Neural progenitor cell (in vitro differentiated cells): ENCODE measurements around the gene ALDH1L1. TPM values are rescaled to one million over a fixed set of nuclear protein-coding genes. Genes with fewer than 3 reads are reported as not detected.

Experiments
- DNase-seq: peaks from one replicate; pipeline ENCODE4 v3.0.0-alpha.2; 2016; ENCODE audit warnings: low spot score
- H2AFZ ChIP-seq: fragments of 200-600 bp; sonication (generic); replicated peaks from 2 replicates; pipeline ENCODE4 v1.6.1; 2016; ENCODE audit warnings: antibody characterized with exemption
- H3F3A ChIP-seq: fragments of 200-600 bp; sonication (generic); 2 replicates; pipeline ENCODE4 v1.6.1; 2016; ENCODE audit warnings: antibody characterized with exemption, low read depth
- H3K27ac ChIP-seq: fragments of 200-600 bp; sonication (generic); 2 replicates; pipeline ENCODE4 v1.5.1; 2016; ENCODE audit warnings: mild to moderate bottlenecking
- H3K27me3 ChIP-seq: fragments of 200-600 bp; sonication (generic); 2 replicates; pipeline ENCODE4 v1.6.1; 2016; ENCODE audit warnings: mild to moderate bottlenecking, moderate library complexity
- H3K36me3 ChIP-seq: fragments of 200-600 bp; sonication (generic); 2 replicates; pipeline ENCODE4 v1.5.1; 2016
- H3K4me1 ChIP-seq: fragments of 200-600 bp; sonication (generic); 2 replicates; pipeline ENCODE4 v1.6.1; 2016; ENCODE audit warnings: mixed run types
- H3K4me2 ChIP-seq: fragments of 200-600 bp; sonication (generic); 2 replicates; pipeline ENCODE4 v1.6.1; 2016
- H3K4me3 ChIP-seq: fragments of 200-600 bp; sonication (generic); 2 replicates; pipeline ENCODE4 v1.5.1; 2016
- H3K79me2 ChIP-seq: fragments of 200-600 bp; sonication (generic); 2 replicates; pipeline ENCODE4 v1.6.1; 2016; ENCODE audit warnings: low read depth
- H3K9ac ChIP-seq: fragments of 200-600 bp; sonication (generic); 2 replicates; pipeline ENCODE4 v1.6.1; 2016
- H3K9me3 ChIP-seq: fragments of 200-600 bp; sonication (generic); 2 replicates; pipeline ENCODE4 v1.5.1; 2016; ENCODE audit warnings: low read depth
- H4K20me1 ChIP-seq: fragments of 200-600 bp; sonication (generic); 2 replicates; pipeline ENCODE4 v1.6.1; 2016; ENCODE audit warnings: low read depth
- H3K27ac Mint-ChIP-seq: 3 replicates; pipeline ENCODE4 v1.8.0; 2021; ENCODE audit warnings: mixed read lengths
- H3K27me3 Mint-ChIP-seq: 2 replicates; pipeline ENCODE4 v1.8.0; 2022; ENCODE audit warnings: low read depth, mild to moderate bottlenecking, inconsistent platforms, moderate library complexity, mixed read lengths; ENCODE audit not compliant: insufficient read depth
- H3K36me3 Mint-ChIP-seq: 3 replicates; pipeline ENCODE4 v1.8.0; 2021; ENCODE audit warnings: mixed read lengths
- H3K4me1 Mint-ChIP-seq: 3 replicates; pipeline ENCODE4 v1.8.0; 2021; ENCODE audit warnings: mixed read lengths
- H3K4me3 Mint-ChIP-seq: 3 replicates; pipeline ENCODE4 v1.8.0; 2021; ENCODE audit warnings: mild to moderate bottlenecking, moderate library complexity, mixed read lengths
- H3K9me3 Mint-ChIP-seq: 3 replicates; pipeline ENCODE4 v1.8.0; 2020; ENCODE audit warnings: mixed read lengths
- EZH2 ChIP-seq: fragments of 200-600 bp; sonication (generic); IDR thresholded peaks from 2 replicates; pipeline ENCODE4 v1.6.1; 2017; ENCODE audit warnings: antibody characterized with exemption, mild to moderate bottlenecking, moderate library complexity
- EZH2phosphoT487 ChIP-seq: fragments of 200-600 bp; sonication (generic); IDR thresholded peaks from 2 replicates; pipeline ENCODE4 v1.6.1; 2017; ENCODE audit warnings: antibody characterized with exemption
- total RNA-seq: library from RNA; depleted of rRNA; stranded (reverse); fragments of >200 nt; gene quantifications from 2 replicates; pipeline ENCODE4 v1.2.3, GENCODE V29; 2015; ENCODE audit warnings: low replicate concordance
- TF ChIP-seq, protein P1 (sequence below): fragments of 200-600 bp; sonication (generic); IDR thresholded peaks from 2 replicates; pipeline ENCODE4 v1.5.1; 2017; ENCODE audit warnings: antibody characterized with exemption, mild to moderate bottlenecking

The ALDH1L1 gene
- total RNA-seq, 1 donor from 2014 or later, result 0.60 TPM

DNA sequence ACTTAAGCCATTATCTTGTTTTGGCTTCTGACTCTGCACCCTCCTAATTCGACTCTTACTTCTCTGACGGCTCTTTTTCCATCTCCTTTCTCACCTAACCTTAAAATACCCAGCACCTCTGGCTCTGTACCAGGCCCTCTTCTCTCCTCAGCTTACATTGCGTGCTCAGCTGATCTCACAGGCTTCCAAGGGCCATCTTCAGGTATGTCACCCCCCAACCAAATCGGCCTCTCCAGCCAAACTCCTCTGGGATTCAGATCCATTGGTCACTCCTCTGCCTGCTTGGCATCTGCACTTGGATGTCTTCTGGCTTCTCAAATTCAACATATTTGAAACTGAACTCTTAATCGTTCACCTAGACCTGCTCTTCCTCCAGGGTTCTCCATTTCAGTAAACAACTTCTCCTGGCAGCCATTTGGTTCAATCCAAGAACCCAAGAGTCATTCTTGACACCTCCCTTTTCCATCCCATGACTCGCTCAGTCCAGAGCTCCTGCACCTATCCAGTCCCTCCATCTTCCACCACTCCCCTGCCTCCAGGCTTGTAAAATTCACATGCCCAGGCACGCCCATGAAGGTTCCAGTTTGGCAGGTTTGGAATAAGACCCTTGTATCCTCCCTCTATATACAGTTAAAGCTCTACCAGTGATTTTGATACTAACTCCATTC lies 61.2 kb downstream of the ALDH1L1 start:
- no peaks in the 10 kb centered on the region for H3F3A ChIP-seq
- no peaks in the 10 kb centered on the region for H3K9me3 ChIP-seq
- no peaks in the 10 kb centered on the region for H3K27me3 ChIP-seq
- no peak for DNase-seq
- H3K79me2 ChIP-seq, result no peaks in the 10 kb centered on the region
- H3K4me2 ChIP-seq, result no peak overlapping the region
- H3K9ac ChIP-seq, result no peak overlapping the region
- no peak overlapping the region for H3K27ac ChIP-seq
- peaks cover 2% of the 10 kb centered on the region for H3K4me1 ChIP-seq
- Mint-ChIP-seq H3K9me3 (no peaks in the 10 kb centered on the region), H3K27ac (no peak overlapping the region), H3K36me3 (no peaks in the 10 kb centered on the region), H3K27me3 (peaks cover 6% of the 10 kb centered on the region), H3K4me3 (no peak overlapping the region), H3K4me1 (peaks cover 2% of the 10 kb centered on the region)
- H2AFZ ChIP-seq, result no peak overlapping the region
- no peaks in the 10 kb centered on the region for H4K20me1 ChIP-seq
- TF ChIP-seq EZH2phosphoT487 (no peak), EZH2 (no peak)
- TF ChIP-seq, protein P1, sequence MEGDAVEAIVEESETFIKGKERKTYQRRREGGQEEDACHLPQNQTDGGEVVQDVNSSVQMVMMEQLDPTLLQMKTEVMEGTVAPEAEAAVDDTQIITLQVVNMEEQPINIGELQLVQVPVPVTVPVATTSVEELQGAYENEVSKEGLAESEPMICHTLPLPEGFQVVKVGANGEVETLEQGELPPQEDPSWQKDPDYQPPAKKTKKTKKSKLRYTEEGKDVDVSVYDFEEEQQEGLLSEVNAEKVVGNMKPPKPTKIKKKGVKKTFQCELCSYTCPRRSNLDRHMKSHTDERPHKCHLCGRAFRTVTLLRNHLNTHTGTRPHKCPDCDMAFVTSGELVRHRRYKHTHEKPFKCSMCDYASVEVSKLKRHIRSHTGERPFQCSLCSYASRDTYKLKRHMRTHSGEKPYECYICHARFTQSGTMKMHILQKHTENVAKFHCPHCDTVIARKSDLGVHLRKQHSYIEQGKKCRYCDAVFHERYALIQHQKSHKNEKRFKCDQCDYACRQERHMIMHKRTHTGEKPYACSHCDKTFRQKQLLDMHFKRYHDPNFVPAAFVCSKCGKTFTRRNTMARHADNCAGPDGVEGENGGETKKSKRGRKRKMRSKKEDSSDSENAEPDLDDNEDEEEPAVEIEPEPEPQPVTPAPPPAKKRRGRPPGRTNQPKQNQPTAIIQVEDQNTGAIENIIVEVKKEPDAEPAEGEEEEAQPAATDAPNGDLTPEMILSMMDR, result no peak
- H3K4me3 ChIP-seq, result no peak overlapping the region
- H3K36me3 ChIP-seq, result no peaks in the 10 kb centered on the region

DNA sequence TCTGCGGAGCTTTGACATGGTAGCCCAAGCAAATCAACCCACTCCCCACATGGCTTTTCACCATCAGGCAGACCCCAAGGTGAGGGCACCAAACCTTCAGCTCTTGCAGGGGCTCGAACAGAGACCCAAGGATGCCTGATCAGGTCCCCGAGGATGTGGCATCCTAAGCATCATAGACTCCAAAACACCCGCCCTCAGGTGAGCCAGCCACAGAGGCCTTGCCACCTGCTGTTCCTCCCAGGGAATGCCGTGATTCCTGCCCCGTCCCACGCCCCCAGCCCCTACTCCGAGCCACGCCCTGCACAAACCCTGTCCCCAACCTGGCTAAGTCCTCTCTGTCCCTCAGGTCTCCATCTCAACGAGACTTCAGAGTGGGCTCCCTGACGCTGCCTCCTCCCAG lies 61.8 kb downstream of the ALDH1L1 start:
- no peaks in the 10 kb centered on the region for H3K36me3 ChIP-seq
- H3K27ac Mint-ChIP-seq, result no peak overlapping the region

DNA sequence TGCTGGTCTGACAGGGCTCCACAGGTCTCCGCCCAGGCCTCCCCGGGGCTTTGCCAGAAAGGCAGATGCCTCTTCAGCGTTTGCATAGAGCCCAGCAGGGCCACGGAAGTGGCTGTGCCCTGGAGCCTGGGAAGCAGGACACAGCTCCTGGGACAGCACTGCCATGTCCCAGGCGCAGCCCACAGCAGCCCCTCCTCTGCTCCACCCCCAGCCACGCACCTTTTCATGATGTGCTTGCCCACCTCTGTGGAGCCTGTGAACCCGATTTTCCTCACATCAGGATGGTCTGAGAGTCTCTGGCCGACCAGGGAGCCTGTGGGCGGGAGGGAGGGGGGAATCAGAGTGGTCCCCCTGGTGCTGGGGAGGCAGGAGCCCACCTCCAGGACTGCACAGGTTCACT lies 62.6 kb downstream of the ALDH1L1 start:
- H3K27me3 Mint-ChIP-seq, result peaks cover 6% of the 10 kb centered on the region
- Histone ChIP-seq H3K4me1 (no peaks in the 10 kb centered on the region), H3K4me2 (no peak overlapping the region), H3K79me2 (no peaks in the 10 kb centered on the region), H3K27ac (no peak overlapping the region), H4K20me1 (no peaks in the 10 kb centered on the region), H3F3A (no peaks in the 10 kb centered on the region), H3K36me3 (no peaks in the 10 kb centered on the region), H2AFZ (no peak overlapping the region), H3K27me3 (no peaks in the 10 kb centered on the region), H3K9ac (no peak overlapping the region), H3K9me3 (no peaks in the 10 kb centered on the region), H3K4me3 (no peak overlapping the region)
- no peaks in the 10 kb centered on the region for H3K9me3 Mint-ChIP-seq
- TF ChIP-seq, protein P1, result no peak
- TF ChIP-seq EZH2, result no peak
- TF ChIP-seq EZH2phosphoT487, result no peak
- H3K4me1 Mint-ChIP-seq, result no peaks in the 10 kb centered on the region
- no peaks in the 10 kb centered on the region for H3K36me3 Mint-ChIP-seq
- H3K4me3 Mint-ChIP-seq, result no peak overlapping the region
- DNase-seq, result no peak
- no peak overlapping the region for H3K27ac Mint-ChIP-seq

More for the DNA sequence above, 61.8 kb downstream of the ALDH1L1 start:
- TF ChIP-seq, protein P1, result no peak
- TF ChIP-seq EZH2phosphoT487 (no peak), EZH2 (no peak)
- Histone ChIP-seq H3K27ac (no peak overlapping the region), H3K9ac (no peak overlapping the region), H2AFZ (no peak overlapping the region), H3K9me3 (no peaks in the 10 kb centered on the region), H3K4me2 (no peak overlapping the region), H3K79me2 (no peaks in the 10 kb centered on the region), H3K4me3 (no peak overlapping the region), H4K20me1 (no peaks in the 10 kb centered on the region), H3K27me3 (no peaks in the 10 kb centered on the region), H3F3A (no peaks in the 10 kb centered on the region), H3K4me1 (no peaks in the 10 kb centered on the region)
- Mint-ChIP-seq H3K36me3 (no peaks in the 10 kb centered on the region), H3K4me3 (no peak overlapping the region), H3K9me3 (no peaks in the 10 kb centered on the region), H3K27me3 (peaks cover 6% of the 10 kb centered on the region), H3K4me1 (no peaks in the 10 kb centered on the region)
- no peak for DNase-seq
